CD4-positive, alpha-beta T cell treated with Interleukin-17A for 1 hour (primary cell): ENCODE data around the gene ERC1.
"Not testable (repeated sequence)": the region's sequence is repeated elsewhere in the genome, so short reads cannot be mapped to it uniquely, and the experiment has no call there.

Experiments
- DNase-seq: peaks from one replicate; pipeline ENCODE4 v3.0.0-alpha.2; 2020

ERC1 gene

GRCh38 chr12:1197264-1198018, 206.4 kb downstream of the ERC1 start:
- no peak for DNase-seq

GRCh38 chr12:1198854-1199253, 207.8 kb downstream of the ERC1 start:
- DNase-seq = not testable (repeated sequence)

GRCh38 chr12:1199700-1200099, 208.7 kb downstream of the ERC1 start:
- no peak for DNase-seq

- no peak for DNase-seq
Observed at GRCh38 chr12:1201030-1201429, 210.0 kb downstream of the ERC1 start.

- DNase-seq = no peak
Observed at GRCh38 chr12:1201886-1202285, 210.9 kb downstream of the ERC1 start.

- DNase-seq = no peak
Observed at GRCh38 chr12:1203735-1204019, 212.7 kb downstream of the ERC1 start.

GRCh38 chr12:1204581-1205121, 213.6 kb downstream of the ERC1 start:
- DNase-seq = peak; percentile 51

GRCh38 chr12:1205512-1206060, 214.6 kb downstream of the ERC1 start:
- DNase-seq = no peak

- no peak for DNase-seq
Observed at GRCh38 chr12:1206118-1206734, 215.2 kb downstream of the ERC1 start.

- no peak for DNase-seq
Observed at GRCh38 chr12:1207276-1207675, 216.3 kb downstream of the ERC1 start.

GRCh38 chr12:1208719-1209118, 217.7 kb downstream of the ERC1 start:
- DNase-seq = not testable (repeated sequence)

GRCh38 chr12:1212526-1212925, 221.5 kb downstream of the ERC1 start:
- DNase-seq = no peak

GRCh38 chr12:1213205-1213604, 222.2 kb downstream of the ERC1 start:
- no peak for DNase-seq

GRCh38 chr12:1213618-1214205, 222.7 kb downstream of the ERC1 start:
- DNase-seq = no peak

- DNase-seq = no peak
Observed at GRCh38 chr12:1216560-1216959, 225.5 kb downstream of the ERC1 start.

- no peak for DNase-seq
Observed at GRCh38 chr12:1217191-1217949, 226.3 kb downstream of the ERC1 start.

GRCh38 chr12:1218369-1218768, 227.3 kb downstream of the ERC1 start:
- DNase-seq = no peak

- DNase-seq = no peak
Observed at GRCh38 chr12:1220127-1221092, 229.4 kb downstream of the ERC1 start.

- no peak for DNase-seq
Observed at GRCh38 chr12:1222858-1223639, 232.0 kb downstream of the ERC1 start.

- no peak for DNase-seq
Observed at GRCh38 chr12:1226951-1227350, 235.9 kb downstream of the ERC1 start.

GRCh38 chr12:1234073-1234472, 243.1 kb downstream of the ERC1 start:
- DNase-seq = no peak
